ENCODE data around the gene CNTN4.

The CNTN4 gene

DNA sequence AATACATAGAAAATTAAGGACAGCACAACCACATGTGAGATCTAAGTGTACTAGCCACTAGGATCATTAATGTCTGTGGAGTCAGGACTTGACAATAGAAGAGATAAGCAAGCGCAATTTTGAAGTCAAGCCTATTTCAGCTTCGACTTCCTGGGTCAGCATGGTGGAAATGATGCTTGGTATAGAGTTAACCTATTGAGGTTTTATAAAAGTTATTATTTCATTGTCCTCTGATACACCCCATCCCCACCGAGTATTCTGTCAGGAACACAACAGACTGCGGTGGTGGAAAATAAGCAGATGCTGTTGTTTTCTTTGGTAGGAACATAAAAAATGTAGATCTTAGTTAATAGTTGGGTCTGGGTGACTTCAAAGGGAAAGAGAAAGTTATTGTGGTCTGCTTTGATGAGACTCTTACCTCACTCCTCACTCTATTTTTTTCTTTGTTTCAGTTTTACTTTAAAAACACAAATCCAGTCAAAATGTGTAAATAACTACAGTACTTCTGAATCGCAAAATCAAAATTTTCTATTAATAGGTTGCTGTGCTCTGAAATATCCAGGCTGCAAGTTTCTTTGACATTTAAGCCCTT is 929.4 kb downstream of the CNTN4 start:
- Histone ChIP-seq H3K18ac (ENCODE audit: low read depth in 1 of 2, low read length in 2 of 2) (no peak overlapping the region), H3K4me3 (ENCODE audit: insufficient read depth in 1 of 2, low read depth in 1 of 2, low read length in 2 of 2) (no peak overlapping the region), H3K27me3 (ENCODE audit: control insufficient read depth in 1 of 2, insufficient read depth in 1 of 2, low read length in 2 of 2) (no peaks in the 10 kb centered on the region), H2BK15ac (ENCODE audit: low read depth, poor library complexity, severe bottlenecking) (no peak overlapping the region), H2AK5ac (ENCODE audit: low read length, severe bottlenecking) (no peak overlapping the region), H3K9ac (ENCODE audit: low read length) (no peak overlapping the region), H3K9me3 (ENCODE audit: control insufficient read depth, low read length) (no peaks in the 10 kb centered on the region), H3K36me3 (ENCODE audit: control insufficient read depth in 1 of 2, insufficient read depth in 2 of 2, low read depth in 1 of 2, low read length in 2 of 2) (no peaks in the 10 kb centered on the region), H3K4ac (ENCODE audit: low read depth in 1 of 2, low read length in 2 of 2) (no peak overlapping the region), H3K4me2 (ENCODE audit: low read length, poor library complexity, severe bottlenecking) (no peak overlapping the region), H4K8ac (ENCODE audit: low read length) (no peak overlapping the region), H3K23ac (ENCODE audit: low read length in 2 of 2) (no peak overlapping the region), H3K27ac (ENCODE audit: low read length, poor library complexity, severe bottlenecking) (no peak overlapping the region), H2AFZ (ENCODE audit: low read depth, low read length) (no peak overlapping the region), H3K14ac (ENCODE audit: low read length in 2 of 2) (no peak overlapping the region), H2BK5ac (ENCODE audit: low read depth, low read length, poor library complexity, severe bottlenecking) (no peak overlapping the region), H2BK12ac (ENCODE audit: low read length in 2 of 2) (no peak overlapping the region), H3K79me1 (replicated peaks; ENCODE audit: low read length, poor library complexity, severe bottlenecking) (no peaks in the 10 kb centered on the region), H3K4me1 (ENCODE audit: control insufficient read depth, insufficient read depth, low read depth, low read length) (no peaks in the 10 kb centered on the region), H2BK120ac (ENCODE audit: low read depth, low read length) (no peak overlapping the region), H4K91ac (ENCODE audit: low read length) (no peak overlapping the region)
- 93% methylated on average over 2 of the region's 5 CpGs for WGBS
- no peak for DNase-seq

- Histone ChIP-seq H3K27ac (ENCODE audit: low read length, poor library complexity, severe bottlenecking) (no peak overlapping the region), H2BK12ac (ENCODE audit: low read length in 2 of 2) (no peak overlapping the region), H3K14ac (ENCODE audit: low read length in 2 of 2) (no peak overlapping the region), H3K9ac (ENCODE audit: low read length) (no peak overlapping the region), H2BK120ac (ENCODE audit: low read depth, low read length) (no peak overlapping the region), H3K79me1 (replicated peaks; ENCODE audit: low read length, poor library complexity, severe bottlenecking) (no peaks in the 10 kb centered on the region), H2BK5ac (ENCODE audit: low read depth, low read length, poor library complexity, severe bottlenecking) (no peak overlapping the region), H2AK5ac (ENCODE audit: low read length, severe bottlenecking) (no peak overlapping the region), H4K91ac (ENCODE audit: low read length) (no peak overlapping the region), H3K4ac (ENCODE audit: low read depth in 1 of 2, low read length in 2 of 2) (no peak overlapping the region), H3K9me3 (ENCODE audit: control insufficient read depth, low read length) (no peaks in the 10 kb centered on the region), H3K18ac (ENCODE audit: low read depth in 1 of 2, low read length in 2 of 2) (peak overlapping the region in 1 of 2 experiments; percentile 23), H3K4me3 (ENCODE audit: insufficient read depth in 1 of 2, low read depth in 1 of 2, low read length in 2 of 2) (no peak overlapping the region), H3K36me3 (ENCODE audit: control insufficient read depth in 1 of 2, insufficient read depth in 2 of 2, low read depth in 1 of 2, low read length in 2 of 2) (no peaks in the 10 kb centered on the region), H2BK15ac (ENCODE audit: low read depth, poor library complexity, severe bottlenecking) (no peak overlapping the region), H3K23ac (ENCODE audit: low read length in 2 of 2) (no peak overlapping the region), H2AFZ (ENCODE audit: low read depth, low read length) (no peak overlapping the region), H4K8ac (ENCODE audit: low read length) (no peak overlapping the region), H3K4me1 (ENCODE audit: control insufficient read depth, insufficient read depth, low read depth, low read length) (no peaks in the 10 kb centered on the region), H3K27me3 (ENCODE audit: control insufficient read depth in 1 of 2, insufficient read depth in 1 of 2, low read length in 2 of 2) (no peaks in the 10 kb centered on the region), H3K4me2 (ENCODE audit: low read length, poor library complexity, severe bottlenecking) (no peak overlapping the region)
- peak; percentile 20 for DNase-seq
- WGBS = 13% methylated on average over 1 of the region's 4 CpGs
Measured at GRCh38 chr3:3031326-3031725, 932.7 kb downstream of the CNTN4 start.

GRCh38 chr3:3037156-3037555 is 938.5 kb downstream of the CNTN4 start:
- H3K79me1 ChIP-seq (replicated peaks; ENCODE audit: low read length, poor library complexity, severe bottlenecking) = no peaks in the 10 kb centered on the region
- H3K27ac ChIP-seq (ENCODE audit: low read length, poor library complexity, severe bottlenecking) = no peak overlapping the region
- H3K27me3 ChIP-seq (ENCODE audit: control insufficient read depth in 1 of 2, insufficient read depth in 1 of 2, low read length in 2 of 2) = no peaks in the 10 kb centered on the region
- H3K18ac ChIP-seq (ENCODE audit: low read depth in 1 of 2, low read length in 2 of 2) = no peak overlapping the region
- H3K4me3 ChIP-seq (ENCODE audit: insufficient read depth in 1 of 2, low read depth in 1 of 2, low read length in 2 of 2) = no peak overlapping the region
- H2AK5ac ChIP-seq (ENCODE audit: low read length, severe bottlenecking) = no peak overlapping the region
- H3K36me3 ChIP-seq (ENCODE audit: control insufficient read depth in 1 of 2, insufficient read depth in 2 of 2, low read depth in 1 of 2, low read length in 2 of 2) = no peaks in the 10 kb centered on the region
- H3K9ac ChIP-seq (ENCODE audit: low read length) = no peak overlapping the region
- peak overlapping the region; percentile 7 for H2BK15ac ChIP-seq (ENCODE audit: low read depth, poor library complexity, severe bottlenecking)
- WGBS = 91% methylated on average over 13 of the region's 13 CpGs
- DNase-seq = no peak
- H3K4me2 ChIP-seq (ENCODE audit: low read length, poor library complexity, severe bottlenecking) = no peak overlapping the region
- H4K91ac ChIP-seq (ENCODE audit: low read length) = no peak overlapping the region
- H3K9me3 ChIP-seq (ENCODE audit: control insufficient read depth, low read length) = no peaks in the 10 kb centered on the region
- H2BK5ac ChIP-seq (ENCODE audit: low read depth, low read length, poor library complexity, severe bottlenecking) = no peak overlapping the region
- H2BK120ac ChIP-seq (ENCODE audit: low read depth, low read length) = no peak overlapping the region
- H2BK12ac ChIP-seq (ENCODE audit: low read length in 2 of 2) = no peak overlapping the region
- H4K8ac ChIP-seq (ENCODE audit: low read length) = no peak overlapping the region
- no peaks in the 10 kb centered on the region for H3K4me1 ChIP-seq (ENCODE audit: control insufficient read depth, insufficient read depth, low read depth, low read length)
- H3K4ac ChIP-seq (ENCODE audit: low read depth in 1 of 2, low read length in 2 of 2) = no peak overlapping the region
- H3K14ac ChIP-seq (ENCODE audit: low read length in 2 of 2) = no peak overlapping the region
- H3K23ac ChIP-seq (ENCODE audit: low read length in 2 of 2) = no peak overlapping the region
- H2AFZ ChIP-seq (ENCODE audit: low read depth, low read length) = no peak overlapping the region

- Histone ChIP-seq H2BK5ac (ENCODE audit: low read depth, low read length, poor library complexity, severe bottlenecking) (no peak overlapping the region), H2BK12ac (ENCODE audit: low read length in 2 of 2) (no peak overlapping the region), H4K91ac (ENCODE audit: low read length) (no peak overlapping the region), H2AFZ (ENCODE audit: low read depth, low read length) (peak overlapping the region; percentile 31), H3K18ac (ENCODE audit: low read depth in 1 of 2, low read length in 2 of 2) (no peak overlapping the region), H2BK15ac (ENCODE audit: low read depth, poor library complexity, severe bottlenecking) (no peak overlapping the region), H3K4ac (ENCODE audit: low read depth in 1 of 2, low read length in 2 of 2) (no peak overlapping the region), H3K14ac (ENCODE audit: low read length in 2 of 2) (no peak overlapping the region), H4K8ac (ENCODE audit: low read length) (no peak overlapping the region), H2AK5ac (ENCODE audit: low read length, severe bottlenecking) (no peak overlapping the region), H2BK120ac (ENCODE audit: low read depth, low read length) (no peak overlapping the region), H3K27me3 (ENCODE audit: control insufficient read depth in 1 of 2, insufficient read depth in 1 of 2, low read length in 2 of 2) (no peaks in the 10 kb centered on the region), H3K79me1 (replicated peaks; ENCODE audit: low read length, poor library complexity, severe bottlenecking) (no peaks in the 10 kb centered on the region), H3K4me3 (ENCODE audit: insufficient read depth in 1 of 2, low read depth in 1 of 2, low read length in 2 of 2) (no peak overlapping the region), H3K9me3 (ENCODE audit: control insufficient read depth, low read length) (no peaks in the 10 kb centered on the region), H3K9ac (ENCODE audit: low read length) (no peak overlapping the region), H3K4me2 (ENCODE audit: low read length, poor library complexity, severe bottlenecking) (no peak overlapping the region), H3K36me3 (ENCODE audit: control insufficient read depth in 1 of 2, insufficient read depth in 2 of 2, low read depth in 1 of 2, low read length in 2 of 2) (no peaks in the 10 kb centered on the region), H3K4me1 (ENCODE audit: control insufficient read depth, insufficient read depth, low read depth, low read length) (no peaks in the 10 kb centered on the region), H3K27ac (ENCODE audit: low read length, poor library complexity, severe bottlenecking) (no peak overlapping the region), H3K23ac (ENCODE audit: low read length in 2 of 2) (no peak overlapping the region)
- 76% methylated on average over 25 of the region's 25 CpGs for WGBS
- peak; percentile 7 for DNase-seq
Measured at GRCh38 chr3:3038201-3038991, 939.7 kb downstream of the CNTN4 start.
